EL (cell line): Measurements from ENCODE around the gene PDS5A.
"Not testable (repeated sequence)": the region's sequence is repeated elsewhere in the genome, so short reads cannot be mapped to it uniquely, and the experiment has no call there.

ENCODE experiments used
- DNase-seq: peaks from one replicate; pipeline ENCODE4 v3.0.0-alpha.2; 2016

PDS5A gene

GRCh38 chr4:39823191-39823590 lies 154.5 kb downstream of the PDS5A start:
- DNase-seq = no peak

- no peak for DNase-seq
Observed at GRCh38 chr4:39822662-39823061, 155.0 kb downstream of the PDS5A start.

- DNase-seq = no peak
Observed at GRCh38 chr4:39821951-39822350, 155.8 kb downstream of the PDS5A start.

GRCh38 chr4:39820186-39820585 lies 157.5 kb downstream of the PDS5A start:
- no peak for DNase-seq

GRCh38 chr4:39818646-39819045 lies 159.1 kb downstream of the PDS5A start:
- no peak for DNase-seq

GRCh38 chr4:39814403-39815185 lies 163.1 kb downstream of the PDS5A start:
- peak; percentile 28 for DNase-seq

GRCh38 chr4:39813761-39814160 lies 163.9 kb downstream of the PDS5A start:
- DNase-seq = not testable (repeated sequence)

- not testable (repeated sequence) for DNase-seq
Observed at GRCh38 chr4:39813033-39813432, 164.7 kb downstream of the PDS5A start.

GRCh38 chr4:39812500-39812899 lies 165.2 kb downstream of the PDS5A start:
- DNase-seq = no peak

GRCh38 chr4:39808231-39808749 lies 169.4 kb downstream of the PDS5A start:
- no peak for DNase-seq

- DNase-seq = no peak
Observed at GRCh38 chr4:39802005-39802404, 175.7 kb downstream of the PDS5A start.

GRCh38 chr4:39792976-39793375 lies 184.7 kb downstream of the PDS5A start:
- DNase-seq = not testable (repeated sequence)

GRCh38 chr4:39792529-39792928 lies 185.2 kb downstream of the PDS5A start:
- no peak for DNase-seq

- DNase-seq = no peak
Observed at GRCh38 chr4:39792128-39792527, 185.6 kb downstream of the PDS5A start.

- DNase-seq = no peak
Observed at GRCh38 chr4:39786838-39787237, 190.9 kb downstream of the PDS5A start.

- DNase-seq = no peak
Observed at GRCh38 chr4:39785083-39785482, 192.6 kb downstream of the PDS5A start.

GRCh38 chr4:39781988-39782387 lies 195.7 kb downstream of the PDS5A start:
- DNase-seq = not testable (repeated sequence)
